BLaER1 treated with 17β-estradiol and CSF1 and Interleukin-3, amounts not matched to agents 10 nM and 100 nM (cell line): ENCODE data around the gene CDKAL1.
A peak's percentile ranks its signal among the peaks of the same experiment; 100 is the strongest.

Experiments used
- H3K27ac ChIP-seq, 11 experiments: shearing (Covaris generic); formaldehyde crosslinking; 2 replicates each; pipeline ENCODE4 v1.8.1; 2022
- H3K27me3 ChIP-seq, 11 experiments: shearing (Covaris generic); formaldehyde crosslinking; 2 replicates each; pipeline ENCODE4 v1.8.1; 2022
- H3K36me3 ChIP-seq, 11 experiments: shearing (Covaris generic); formaldehyde crosslinking; 2 replicates each; pipeline ENCODE4 v1.8.1; 2022
- H3K4me1 ChIP-seq, 10 experiments: shearing (Covaris generic); formaldehyde crosslinking; 2 replicates each; pipeline ENCODE4 v1.8.1; 2022
- H3K4me2 ChIP-seq, 11 experiments: shearing (Covaris generic); formaldehyde crosslinking; 2 replicates each; pipeline ENCODE4 v1.8.1; 2022
- H3K4me3 ChIP-seq, 10 experiments: shearing (Covaris generic); formaldehyde crosslinking; 2 replicates each; pipeline ENCODE4 v1.8.1; 2022
- H3K9ac ChIP-seq, 11 experiments: shearing (Covaris generic); formaldehyde crosslinking; 2 replicates each; pipeline ENCODE4 v1.8.1; 2022
- H3K9me3 ChIP-seq, 11 experiments: shearing (Covaris generic); formaldehyde crosslinking; replicated peaks in 1 of 11; 2 replicates each; pipeline ENCODE4 v1.8.1; 2022
- H4K20me1 ChIP-seq, 11 experiments: shearing (Covaris generic); formaldehyde crosslinking; 2 replicates each; pipeline ENCODE4 v1.8.1; 2022
- Cebpa-rat ChIP-seq, 11 experiments: shearing (Covaris generic); IDR thresholded peaks; 2 replicates each; pipeline ENCODE4 v1.8.1; 2022

Gene CDKAL1

GRCh38 chr6:21109391-21110178, 575.3 kb downstream of the CDKAL1 start:
- H3K9ac ChIP-seq: no peak overlapping the region
- H3K4me2 ChIP-seq: peak overlapping the region in 10 of 11 experiments; percentile 10 to 64 (median 55); a peak in 20 of 22 replicates
- no peak for TF ChIP-seq Cebpa-rat (IDR thresholded peaks at IDR 0.05)
- no peaks in the 10 kb centered on the region for H3K27me3 ChIP-seq
- H3K4me1 ChIP-seq: peaks cover 5 to 19% (median 10%) of the 10 kb centered on the region in 10 experiments; a peak in 19 of 20 replicates
- peaks cover 0 to 9% (median 0%) of the 10 kb centered on the region in 11 experiments; a peak in 2 of 22 replicates for H3K9me3 ChIP-seq
- no peak overlapping the region for H3K27ac ChIP-seq
- H3K4me3 ChIP-seq: no peak overlapping the region
- no peaks in the 10 kb centered on the region for H4K20me1 ChIP-seq
- no peaks in the 10 kb centered on the region for H3K36me3 ChIP-seq

GRCh38 chr6:21110684-21111083, 576.4 kb downstream of the CDKAL1 start:
- Histone ChIP-seq H3K4me3 (no peak overlapping the region), H3K9me3 (peaks cover 0 to 9% (median 0%) of the 10 kb centered on the region in 11 experiments; a peak in 2 of 22 replicates), H4K20me1 (no peaks in the 10 kb centered on the region), H3K27ac (no peak overlapping the region), H3K36me3 (no peaks in the 10 kb centered on the region), H3K27me3 (no peaks in the 10 kb centered on the region), H3K9ac (no peak overlapping the region), H3K4me2 (no peak overlapping the region), H3K4me1 (peaks cover 5 to 19% (median 10%) of the 10 kb centered on the region in 10 experiments; a peak in 19 of 20 replicates)
- no peak for TF ChIP-seq Cebpa-rat (IDR thresholded peaks at IDR 0.05)

- H4K20me1 ChIP-seq: no peaks in the 10 kb centered on the region
- peak overlapping the region in 2 of 11 experiments; percentile 7 to 13; a peak in 1 of 22 replicates for H3K4me2 ChIP-seq
- no peaks in the 10 kb centered on the region for H3K27me3 ChIP-seq
- peaks cover 5 to 19% (median 10%) of the 10 kb centered on the region in 10 experiments; a peak in 19 of 20 replicates for H3K4me1 ChIP-seq
- no peak overlapping the region for H3K9ac ChIP-seq
- H3K36me3 ChIP-seq: no peaks in the 10 kb centered on the region
- no peak for TF ChIP-seq Cebpa-rat (IDR thresholded peaks at IDR 0.05)
- H3K9me3 ChIP-seq: peaks cover 0 to 9% (median 0%) of the 10 kb centered on the region in 11 experiments; a peak in 2 of 22 replicates
- H3K27ac ChIP-seq: no peak overlapping the region
- H3K4me3 ChIP-seq: no peak overlapping the region
Measured at GRCh38 chr6:21111093-21111725, 577.0 kb downstream of the CDKAL1 start.

GRCh38 chr6:21115111-21115510, 580.9 kb downstream of the CDKAL1 start:
- TF ChIP-seq Cebpa-rat (IDR thresholded peaks at IDR 0.05): no peak
- H3K4me1 ChIP-seq: peaks cover 0 to 7% (median 1%) of the 10 kb centered on the region in 10 experiments; a peak in 12 of 20 replicates
- H3K9ac ChIP-seq: no peak overlapping the region
- H3K4me2 ChIP-seq: no peak overlapping the region
- H3K4me3 ChIP-seq: no peak overlapping the region
- no peaks in the 10 kb centered on the region for H3K36me3 ChIP-seq
- no peak overlapping the region for H3K27ac ChIP-seq
- peaks cover 0 to 9% (median 0%) of the 10 kb centered on the region in 11 experiments; a peak in 2 of 22 replicates for H3K9me3 ChIP-seq
- no peaks in the 10 kb centered on the region for H3K27me3 ChIP-seq
- H4K20me1 ChIP-seq: no peaks in the 10 kb centered on the region

GRCh38 chr6:21116736-21117135, 582.5 kb downstream of the CDKAL1 start:
- Histone ChIP-seq H3K36me3 (no peaks in the 10 kb centered on the region), H3K4me3 (no peak overlapping the region), H3K9ac (no peak overlapping the region)

GRCh38 chr6:21118216-21118780, 584.0 kb downstream of the CDKAL1 start:
- no peak for TF ChIP-seq Cebpa-rat (IDR thresholded peaks at IDR 0.05)
- Histone ChIP-seq H3K9ac (no peak overlapping the region), H3K36me3 (no peaks in the 10 kb centered on the region), H3K4me2 (no peak overlapping the region), H3K27me3 (no peaks in the 10 kb centered on the region), H3K4me1 (no peaks in the 10 kb centered on the region), H3K4me3 (no peak overlapping the region), H4K20me1 (no peaks in the 10 kb centered on the region), H3K27ac (no peak overlapping the region), H3K9me3 (peaks cover 0 to 8% (median 0%) of the 10 kb centered on the region in 11 experiments; a peak in 2 of 22 replicates)

More at GRCh38 chr6:21116736-21117135, 582.5 kb downstream of the CDKAL1 start:
- Histone ChIP-seq H3K9me3 (peaks cover 0 to 9% (median 0%) of the 10 kb centered on the region in 11 experiments; a peak in 2 of 22 replicates), H3K4me2 (no peak overlapping the region), H4K20me1 (no peaks in the 10 kb centered on the region), H3K27ac (no peak overlapping the region), H3K27me3 (no peaks in the 10 kb centered on the region), H3K4me1 (peaks cover 0 to 5% (median 0%) of the 10 kb centered on the region in 10 experiments; a peak in 5 of 20 replicates)
- TF ChIP-seq Cebpa-rat (IDR thresholded peaks at IDR 0.05): no peak

- Histone ChIP-seq H3K4me3 (no peak overlapping the region), H3K9ac (no peak overlapping the region), H3K9me3 (no peaks in the 10 kb centered on the region), H3K4me1 (no peaks in the 10 kb centered on the region), H3K27ac (no peak overlapping the region), H3K4me2 (no peak overlapping the region), H4K20me1 (no peaks in the 10 kb centered on the region), H3K27me3 (no peaks in the 10 kb centered on the region), H3K36me3 (no peaks in the 10 kb centered on the region)
- no peak for TF ChIP-seq Cebpa-rat (IDR thresholded peaks at IDR 0.05)
Measured at GRCh38 chr6:21121636-21122136, 587.4 kb downstream of the CDKAL1 start.

GRCh38 chr6:21123507-21124436, 589.5 kb downstream of the CDKAL1 start:
- Histone ChIP-seq H3K4me3 (no peak overlapping the region), H3K27me3 (no peaks in the 10 kb centered on the region), H3K27ac (no peak overlapping the region), H3K9me3 (no peaks in the 10 kb centered on the region), H3K4me1 (no peaks in the 10 kb centered on the region), H3K9ac (no peak overlapping the region), H3K4me2 (no peak overlapping the region), H3K36me3 (no peaks in the 10 kb centered on the region), H4K20me1 (no peaks in the 10 kb centered on the region)
- TF ChIP-seq Cebpa-rat (IDR thresholded peaks at IDR 0.05): no peak
